ENCODE measurements around the gene EZH2. TPM values are rescaled to one million over a fixed set of nuclear protein-coding genes. Genes with fewer than 3 reads are reported as not detected.

EZH2 gene
- total RNA-seq, 4 donors from 2014 or later: 1.0 to 3.7 (median 1.7) TPM

- no peak overlapping the region for H3K27ac ChIP-seq
- in situ Hi-C loops (cut with MboI; ENCODE audit: low sequenced_read_pairs in 4 of 4) (loop anchor here in 1 of 4 donors (25.0 kb wide), 1 partner anchor 91 kb away; no protein-coding TSS in a partner anchor), intact Hi-C loops (cut with DNase I; ENCODE audit: low total_unique reads) (no loop called here)
- H3K4me3 ChIP-seq: no peak overlapping the region
- H3K27me3 ChIP-seq: no peaks in the 10 kb centered on the region
- ATAC-seq: no peak
- DNase-seq: no peak
- H3K4me1 ChIP-seq: no peaks in the 10 kb centered on the region
- H3K36me3 ChIP-seq: no peaks in the 10 kb centered on the region
- TF ChIP-seq POLR2A (IDR thresholded peaks at IDR 0.05) (no peak), CTCF (IDR thresholded peaks at IDR 0.05 in 4 of 5, conservative IDR thresholded peaks at IDR 0.05 in 1 of 5) (no peak)
- no peaks in the 10 kb centered on the region for H3K9me3 ChIP-seq
Measured at GRCh38 chr7:148871030-148871429, 13.1 kb downstream of the EZH2 start.

- TF ChIP-seq CTCF (IDR thresholded peaks at IDR 0.05 in 4 of 5, conservative IDR thresholded peaks at IDR 0.05 in 1 of 5) (no peak), POLR2A (IDR thresholded peaks at IDR 0.05) (no peak)
- no peaks in the 10 kb centered on the region for H3K4me1 ChIP-seq
Measured at GRCh38 chr7:148868378-148868674, 15.8 kb downstream of the EZH2 start.

GRCh38 chr7:148867596-148868377 lies 16.3 kb downstream of the EZH2 start:
- no peak for TF ChIP-seq CTCF (IDR thresholded peaks at IDR 0.05 in 4 of 5, conservative IDR thresholded peaks at IDR 0.05 in 1 of 5)
- no peak for TF ChIP-seq POLR2A (IDR thresholded peaks at IDR 0.05)
- no peak for ATAC-seq
- in situ Hi-C loops (cut with MboI; ENCODE audit: low sequenced_read_pairs in 4 of 4) (loop anchor here in 1 of 4 donors (25.0 kb wide), 1 partner anchor 95 kb away; no protein-coding TSS in a partner anchor), intact Hi-C loops (cut with DNase I; ENCODE audit: low total_unique reads) (loop anchor here (10.0 kb wide), 1 partner anchor 283 kb away; no protein-coding TSS in a partner anchor)
- Histone ChIP-seq H3K9me3 (no peaks in the 10 kb centered on the region), H3K4me1 (no peaks in the 10 kb centered on the region), H3K27me3 (no peaks in the 10 kb centered on the region), H3K27ac (no peak overlapping the region), H3K36me3 (no peaks in the 10 kb centered on the region), H3K4me3 (no peak overlapping the region)
- DNase-seq: no peak

More at GRCh38 chr7:148868378-148868674, 15.8 kb downstream of the EZH2 start:
- in situ Hi-C loops (cut with MboI; ENCODE audit: low sequenced_read_pairs in 4 of 4): loop anchor here in 1 of 4 donors (25.0 kb wide), 1 partner anchor 94 kb away; no protein-coding TSS in a partner anchor
- intact Hi-C loops (cut with DNase I; ENCODE audit: low total_unique reads): loop anchor here (10.0 kb wide), 1 partner anchor 284 kb away; no protein-coding TSS in a partner anchor
- Histone ChIP-seq H3K9me3 (no peaks in the 10 kb centered on the region), H3K27ac (no peak overlapping the region), H3K27me3 (no peaks in the 10 kb centered on the region), H3K36me3 (no peaks in the 10 kb centered on the region), H3K4me3 (no peak overlapping the region)
- ATAC-seq (no peak), DNase-seq (no peak)

GRCh38 chr7:148866362-148866761 lies 17.7 kb downstream of the EZH2 start:
- in situ Hi-C loops (cut with MboI; ENCODE audit: low sequenced_read_pairs in 4 of 4): loop anchor here in 1 of 4 donors (25.0 kb wide), 1 partner anchor 96 kb away; no protein-coding TSS in a partner anchor

More at GRCh38 chr7:148866362-148866761, 17.7 kb downstream of the EZH2 start:
- Histone ChIP-seq H3K27me3 (no peaks in the 10 kb centered on the region), H3K9me3 (no peaks in the 10 kb centered on the region), H3K27ac (no peak overlapping the region), H3K36me3 (no peaks in the 10 kb centered on the region), H3K4me3 (no peak overlapping the region), H3K4me1 (no peaks in the 10 kb centered on the region)
- no peak for ATAC-seq
- TF ChIP-seq CTCF (IDR thresholded peaks at IDR 0.05 in 4 of 5, conservative IDR thresholded peaks at IDR 0.05 in 1 of 5): no peak
- TF ChIP-seq POLR2A (IDR thresholded peaks at IDR 0.05): no peak
- intact Hi-C loops (cut with DNase I; ENCODE audit: low total_unique reads): loop anchor here (10.0 kb wide), 1 partner anchor 282 kb away; no protein-coding TSS in a partner anchor
- no peak for DNase-seq
